Activated CD8-positive, alpha-beta T cell treated with anti-CD3 and anti-CD28 coated beads for 36 hours (primary cell): ENCODE results near the gene TBL1X. TPM values are rescaled to one million over a fixed set of nuclear protein-coding genes. Genes with fewer than 3 reads are reported as not detected.

Experiments used
- ATAC-seq: fragments of 200-7000 bp; cut with Tn5 transposase; one replicate; pipeline ENCODE4 v1.10.0; 2021; ENCODE audit warnings: mild to moderate bottlenecking, moderate library complexity
- CTCF ChIA-PET: fragments of 350-600 bp; sonication (Branson Sonifier 250); formaldehyde crosslinking; loops from one replicate; lab custom pipeline; 2021; ENCODE audit warnings: antibody characterized with exemption; lab: Charles Lee
- POLR2A ChIA-PET: fragments of 350-600 bp; sonication (Branson Sonifier 250); formaldehyde crosslinking; loops from one replicate; lab custom pipeline; 2021; ENCODE audit warnings: antibody characterized with exemption; lab: Charles Lee
- DNase-seq: peaks from one replicate; pipeline ENCODE4 v3.0.0-alpha.2; 2020
- H3K27ac Mint-ChIP-seq: one replicate; pipeline ENCODE4 v1.8.0; 2021; ENCODE audit warnings: mild to moderate bottlenecking, mixed read lengths
- H3K27me3 Mint-ChIP-seq: one replicate; pipeline ENCODE4 v1.8.0; 2021; ENCODE audit warnings: mixed read lengths
- H3K36me3 Mint-ChIP-seq: one replicate; pipeline ENCODE4 v1.8.0; 2021; ENCODE audit warnings: low read depth, mixed read lengths
- H3K4me1 Mint-ChIP-seq: one replicate; pipeline ENCODE4 v1.8.0; 2021; ENCODE audit warnings: low read depth, mixed read lengths
- H3K4me3 Mint-ChIP-seq: one replicate; pipeline ENCODE4 v1.8.0; 2021; ENCODE audit warnings: mild to moderate bottlenecking, moderate library complexity, mixed read lengths
- H3K9me3 Mint-ChIP-seq: one replicate; pipeline ENCODE4 v1.8.0; 2021; ENCODE audit warnings: mixed read lengths
- CTCF ChIP-seq: fragments of 200-600 bp; IDR thresholded peaks from one replicate; pipeline ENCODE4 v1.8.0; 2022; ENCODE audit warnings: antibody characterized with exemption, mild to moderate bottlenecking
- intact Hi-C: fragments of 100-400 bp; cut with micrococcal nuclease; formaldehyde crosslinking; loops from one replicate; pipeline ENCODE4 v1.10.0; 2022
- total RNA-seq, 2 experiments: library from RNA; stranded (reverse); gene quantifications; one replicate each; pipeline ENCODE4 v1.2.3, GENCODE V29; 2021

Gene TBL1X
- total RNA-seq, 2 experiments from 2014 or later, result 28.9 to 32.0 TPM

- ChIA-PET POLR2A (no interaction called here), CTCF (interaction anchor here (1.2 kb wide), 1 partner anchor 8 kb away, joined by 3 read pairs; no protein-coding TSS in a partner anchor)
- Mint-ChIP-seq H3K9me3 (no peaks in the 10 kb centered on the region), H3K27me3 (no peaks in the 10 kb centered on the region), H3K27ac (no peak overlapping the region), H3K4me3 (no peak overlapping the region), H3K36me3 (peaks cover 6% of the 10 kb centered on the region), H3K4me1 (no peaks in the 10 kb centered on the region)
- TF ChIP-seq CTCF, result no peak
- ATAC-seq (no peak), DNase-seq (no peak)
- intact Hi-C loops, result no loop called here
Measured at GRCh38 chrX:9659571-9660195, 194.8 kb downstream of the TBL1X start.

GRCh38 chrX:9662148-9662547 lies 197.3 kb downstream of the TBL1X start:
- Mint-ChIP-seq H3K36me3 (peaks cover 6% of the 10 kb centered on the region), H3K4me1 (no peaks in the 10 kb centered on the region), H3K27me3 (no peaks in the 10 kb centered on the region), H3K27ac (no peak overlapping the region), H3K4me3 (no peak overlapping the region), H3K9me3 (no peaks in the 10 kb centered on the region)
- ATAC-seq (no peak), DNase-seq (no peak)
- CTCF ChIA-PET, result no interaction called here
- intact Hi-C loops, result no loop called here
- no peak for TF ChIP-seq CTCF
- POLR2A ChIA-PET, result no interaction called here

GRCh38 chrX:9663216-9663615 lies 198.4 kb downstream of the TBL1X start:
- intact Hi-C loops, result no loop called here
- ChIA-PET POLR2A (no interaction called here), CTCF (no interaction called here)
- DNase-seq (no peak), ATAC-seq (no peak)
- no peak for TF ChIP-seq CTCF
- no peak overlapping the region for H3K4me3 Mint-ChIP-seq
- H3K36me3 Mint-ChIP-seq, result peaks cover 6% of the 10 kb centered on the region
- H3K9me3 Mint-ChIP-seq, result no peaks in the 10 kb centered on the region
- H3K27me3 Mint-ChIP-seq, result no peaks in the 10 kb centered on the region
- no peaks in the 10 kb centered on the region for H3K4me1 Mint-ChIP-seq
- H3K27ac Mint-ChIP-seq, result no peak overlapping the region

- H3K27ac Mint-ChIP-seq, result no peak overlapping the region
- no peak overlapping the region for H3K4me3 Mint-ChIP-seq
- intact Hi-C loops, result no loop called here
- H3K9me3 Mint-ChIP-seq, result no peaks in the 10 kb centered on the region
- POLR2A ChIA-PET, result no interaction called here
- no peaks in the 10 kb centered on the region for H3K4me1 Mint-ChIP-seq
- H3K27me3 Mint-ChIP-seq, result no peaks in the 10 kb centered on the region
- ATAC-seq (no peak), DNase-seq (no peak)
- CTCF ChIA-PET, result no interaction called here
- TF ChIP-seq CTCF, result no peak
- peaks cover 3% of the 10 kb centered on the region for H3K36me3 Mint-ChIP-seq
Measured at GRCh38 chrX:9664224-9664623, 199.4 kb downstream of the TBL1X start.

GRCh38 chrX:9665113-9665512 lies 200.3 kb downstream of the TBL1X start:
- ChIA-PET CTCF (no interaction called here), POLR2A (no interaction called here)
- no peak overlapping the region for H3K4me3 Mint-ChIP-seq
- no peaks in the 10 kb centered on the region for H3K9me3 Mint-ChIP-seq
- no peaks in the 10 kb centered on the region for H3K36me3 Mint-ChIP-seq
- no peak for TF ChIP-seq CTCF
- no peak for DNase-seq
- no peaks in the 10 kb centered on the region for H3K4me1 Mint-ChIP-seq
- ATAC-seq, result no peak
- H3K27ac Mint-ChIP-seq, result no peak overlapping the region
- intact Hi-C loops, result no loop called here
- H3K27me3 Mint-ChIP-seq, result no peaks in the 10 kb centered on the region
